ENCODE measurements around the gene NTN3. TPM values are rescaled to one million over a fixed set of nuclear protein-coding genes. Genes with fewer than 3 reads are reported as not detected.
"Not testable (repeated sequence)": the region's sequence is repeated elsewhere in the genome, so short reads cannot be mapped to it uniquely, and the experiment has no call there.

Gene NTN3
- polyA plus RNA-seq, 3 donors, result 1.7 to 2.5 (median 2.4) TPM

- no peak for DNase-seq (ENCODE audit: low read depth in 3 of 3, low spot score in 2 of 3)
Measured at GRCh38 chr16:2476741-2477140, 5.6 kb downstream of the NTN3 start.

- DNase-seq (ENCODE audit: low read depth in 3 of 3, low spot score in 2 of 3), result no peak
Measured at GRCh38 chr16:2477327-2477726, 6.2 kb downstream of the NTN3 start.

GRCh38 chr16:2478279-2478678 lies 7.2 kb downstream of the NTN3 start:
- no peak for DNase-seq (ENCODE audit: low read depth in 3 of 3, low spot score in 2 of 3)

DNA sequence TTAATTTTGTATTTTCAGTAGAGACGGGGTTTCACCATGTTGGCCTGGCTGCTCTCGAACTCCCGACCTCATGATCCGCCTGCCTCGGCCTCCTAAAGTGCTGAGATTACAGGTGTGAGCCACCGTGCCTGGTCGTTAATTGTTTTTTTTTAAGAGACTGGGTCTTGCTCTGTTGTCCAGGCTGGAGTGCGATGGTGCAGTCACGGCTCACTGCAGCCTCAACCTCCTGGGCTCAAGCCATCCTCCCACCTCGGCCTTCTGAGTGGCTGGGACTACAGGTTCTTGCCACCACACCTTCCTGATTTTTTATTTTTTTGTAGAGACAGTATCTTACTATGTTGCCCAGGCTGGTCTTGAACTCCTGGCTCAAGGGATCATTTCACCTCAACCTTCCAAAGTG lies 8.9 kb downstream of the NTN3 start:
- DNase-seq (ENCODE audit: low read depth in 3 of 3, low spot score in 2 of 3), result not testable (repeated sequence)

DNA sequence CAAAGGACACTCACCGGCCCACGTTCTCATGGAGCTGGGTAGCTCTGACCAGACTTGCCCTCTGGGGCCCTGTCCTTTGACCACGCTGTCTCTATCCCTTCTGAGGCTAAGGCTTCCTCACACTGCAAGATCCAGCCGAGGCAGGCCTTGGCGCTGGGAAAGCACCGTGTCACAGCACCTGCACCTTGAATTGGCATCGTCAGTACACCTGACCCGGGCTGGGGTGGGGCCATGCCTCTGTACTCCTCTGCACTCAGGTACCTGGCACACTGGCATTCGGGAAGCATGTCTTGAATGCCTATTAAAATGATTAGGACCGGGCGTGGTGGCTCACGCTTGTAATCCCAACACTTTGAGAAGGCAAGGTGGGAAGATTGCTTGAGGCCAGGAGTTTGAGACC lies 9.9 kb downstream of the NTN3 start:
- DNase-seq (ENCODE audit: low read depth in 3 of 3, low spot score in 2 of 3), result no peak

DNA sequence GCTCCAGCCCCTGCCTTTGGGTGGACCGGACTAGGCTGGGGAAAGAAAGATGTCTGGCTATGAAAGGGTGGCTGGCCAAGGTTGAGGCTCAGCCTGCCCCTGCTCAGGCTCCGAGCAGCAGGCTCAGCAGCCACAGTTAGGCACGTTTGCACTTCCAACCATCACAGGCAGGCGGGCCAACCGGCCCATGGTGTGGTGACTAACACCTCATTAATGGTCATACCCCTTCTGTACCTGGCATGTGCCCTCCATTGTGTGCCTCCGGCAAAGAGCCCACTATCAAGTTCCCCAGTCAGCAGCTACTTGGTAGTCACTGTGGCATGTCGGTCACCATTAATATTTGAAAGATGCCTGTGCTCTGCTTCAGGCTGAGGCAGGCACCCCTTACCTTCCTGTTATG lies 10.6 kb downstream of the NTN3 start:
- DNase-seq (ENCODE audit: low read depth in 3 of 3, low spot score in 2 of 3), result no peak

DNA sequence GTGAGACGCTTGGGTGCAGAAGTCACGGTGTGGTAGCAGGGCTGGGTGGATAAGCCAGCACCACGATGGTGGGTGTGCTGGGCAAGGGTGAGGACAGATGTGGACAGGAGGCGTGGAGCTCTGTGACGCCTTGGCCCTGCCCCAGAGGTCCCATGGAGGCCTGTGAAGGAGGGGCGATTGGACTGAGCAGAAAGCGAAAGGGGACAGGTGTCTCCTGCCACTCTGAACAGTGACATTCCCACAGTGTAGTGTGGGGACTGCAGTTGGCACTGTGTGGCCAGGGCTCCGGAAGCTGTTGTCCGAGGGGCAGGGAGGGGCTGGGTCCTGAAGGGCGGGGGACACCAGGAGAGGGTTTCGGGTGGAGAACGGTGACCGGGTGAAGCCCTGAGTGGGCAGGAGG lies 11.2 kb downstream of the NTN3 start:
- no peak for DNase-seq (ENCODE audit: low read depth in 3 of 3, low spot score in 2 of 3)

DNA sequence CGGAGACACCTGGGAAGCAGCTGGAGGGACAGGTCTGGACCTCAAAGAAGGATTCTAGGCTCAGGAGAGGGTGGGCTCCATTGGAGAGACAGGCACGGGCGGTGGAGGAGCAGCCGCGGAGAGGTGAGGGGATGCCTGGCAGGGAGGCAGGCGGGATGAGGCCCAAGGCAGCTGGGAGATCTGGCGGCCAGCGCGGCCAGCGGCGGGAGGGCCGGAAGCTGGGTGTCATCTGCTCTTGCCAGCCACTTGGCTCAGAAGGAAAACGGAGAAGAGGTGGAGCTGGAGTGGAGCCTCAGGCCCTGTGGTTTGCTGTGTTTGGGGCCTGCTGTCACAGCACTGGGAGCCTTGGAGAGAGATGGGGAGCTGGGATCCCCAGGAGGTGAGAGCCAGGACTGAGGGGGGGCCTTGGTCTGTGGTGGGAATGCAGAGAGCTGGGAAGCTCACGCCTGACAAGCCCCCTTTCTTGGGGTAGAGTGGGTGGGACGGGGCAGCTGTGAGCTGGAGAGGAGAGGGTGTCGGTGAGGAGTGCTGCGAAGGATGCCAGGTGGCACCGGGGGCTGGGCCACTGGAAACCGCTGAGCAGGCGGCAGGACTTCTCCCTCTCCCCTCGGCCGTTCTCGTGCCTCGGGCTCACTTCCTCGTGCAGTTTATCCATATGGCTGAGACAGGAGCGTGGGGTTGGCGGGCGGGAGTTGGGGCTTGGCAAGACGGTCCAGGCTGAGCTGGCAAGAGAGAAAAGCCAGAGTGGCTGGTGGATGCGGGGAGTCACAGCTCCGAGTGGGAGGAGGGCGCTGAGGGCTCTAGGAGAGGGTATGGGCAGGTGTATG lies 11.8 kb downstream of the NTN3 start:
- DNase-seq (ENCODE audit: low read depth in 3 of 3, low spot score in 2 of 3), result no peak

- DNase-seq (ENCODE audit: low read depth in 3 of 3, low spot score in 2 of 3), result no peak
Measured at GRCh38 chr16:2483939-2484897, 13.1 kb downstream of the NTN3 start.

DNA sequence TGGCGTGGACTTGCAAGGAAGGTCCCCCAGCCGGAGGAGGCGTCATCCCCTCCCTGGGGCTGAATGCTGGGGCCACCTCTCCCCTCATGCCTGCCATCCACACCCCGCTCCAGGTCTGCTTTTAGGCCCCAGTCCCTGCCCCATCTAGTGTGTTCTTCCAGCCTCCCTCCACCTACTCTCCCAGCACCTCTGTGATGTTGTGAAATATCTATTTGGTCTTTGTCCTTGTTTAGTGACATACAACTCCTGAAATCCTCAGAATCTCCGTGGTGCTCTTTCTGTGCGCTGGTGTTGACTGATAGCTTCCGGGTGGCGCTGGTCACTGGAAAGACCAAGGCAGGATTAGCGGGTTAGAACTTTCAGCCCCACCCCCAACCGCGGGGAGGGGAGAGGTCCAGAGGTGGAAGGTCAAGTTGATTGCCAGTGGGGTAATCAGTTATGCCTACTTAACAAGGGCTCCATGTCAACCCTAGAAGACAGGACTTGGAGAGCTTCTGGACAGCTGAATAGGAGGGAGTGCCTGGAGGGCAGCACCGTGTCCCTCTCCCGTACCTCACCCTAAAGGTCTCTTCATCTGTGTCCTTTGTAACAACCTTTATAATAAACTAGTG lies 13.9 kb downstream of the NTN3 start:
- DNase-seq (ENCODE audit: low read depth in 3 of 3, low spot score in 2 of 3), result no peak

- DNase-seq (ENCODE audit: low read depth in 3 of 3, low spot score in 2 of 3), result no peak
Measured at GRCh38 chr16:2485811-2486507, 14.9 kb downstream of the NTN3 start.

GRCh38 chr16:2486645-2487516 lies 15.8 kb downstream of the NTN3 start:
- no peak for DNase-seq (ENCODE audit: low read depth in 3 of 3, low spot score in 2 of 3)

GRCh38 chr16:2487517-2487842 lies 16.4 kb downstream of the NTN3 start:
- no peak for DNase-seq (ENCODE audit: low read depth in 3 of 3, low spot score in 2 of 3)

- no peak for DNase-seq (ENCODE audit: low read depth in 3 of 3, low spot score in 2 of 3)
Measured at GRCh38 chr16:2487903-2488531, 16.9 kb downstream of the NTN3 start.

DNA sequence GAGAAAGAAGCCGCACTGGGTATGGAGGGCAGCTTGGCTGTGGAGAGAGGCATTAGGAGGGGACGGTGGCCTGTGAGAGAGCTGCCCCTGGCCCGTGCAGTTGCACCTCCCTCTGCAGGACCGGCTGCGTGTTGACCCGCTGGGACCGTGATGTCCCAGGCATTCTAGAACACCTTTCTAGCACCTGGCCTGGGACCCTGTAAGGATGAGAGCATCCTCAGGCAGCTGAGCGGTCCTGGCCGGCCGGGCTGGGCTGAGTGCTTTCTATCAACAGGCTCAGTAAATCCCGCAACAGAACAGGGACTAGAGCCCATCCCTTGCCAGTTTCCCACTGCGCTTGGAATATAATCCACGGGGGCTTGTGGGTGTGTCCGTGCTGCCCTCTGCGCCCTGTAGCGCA lies 18.5 kb downstream of the NTN3 start:
- no peak for DNase-seq (ENCODE audit: low read depth in 3 of 3, low spot score in 2 of 3)

DNA sequence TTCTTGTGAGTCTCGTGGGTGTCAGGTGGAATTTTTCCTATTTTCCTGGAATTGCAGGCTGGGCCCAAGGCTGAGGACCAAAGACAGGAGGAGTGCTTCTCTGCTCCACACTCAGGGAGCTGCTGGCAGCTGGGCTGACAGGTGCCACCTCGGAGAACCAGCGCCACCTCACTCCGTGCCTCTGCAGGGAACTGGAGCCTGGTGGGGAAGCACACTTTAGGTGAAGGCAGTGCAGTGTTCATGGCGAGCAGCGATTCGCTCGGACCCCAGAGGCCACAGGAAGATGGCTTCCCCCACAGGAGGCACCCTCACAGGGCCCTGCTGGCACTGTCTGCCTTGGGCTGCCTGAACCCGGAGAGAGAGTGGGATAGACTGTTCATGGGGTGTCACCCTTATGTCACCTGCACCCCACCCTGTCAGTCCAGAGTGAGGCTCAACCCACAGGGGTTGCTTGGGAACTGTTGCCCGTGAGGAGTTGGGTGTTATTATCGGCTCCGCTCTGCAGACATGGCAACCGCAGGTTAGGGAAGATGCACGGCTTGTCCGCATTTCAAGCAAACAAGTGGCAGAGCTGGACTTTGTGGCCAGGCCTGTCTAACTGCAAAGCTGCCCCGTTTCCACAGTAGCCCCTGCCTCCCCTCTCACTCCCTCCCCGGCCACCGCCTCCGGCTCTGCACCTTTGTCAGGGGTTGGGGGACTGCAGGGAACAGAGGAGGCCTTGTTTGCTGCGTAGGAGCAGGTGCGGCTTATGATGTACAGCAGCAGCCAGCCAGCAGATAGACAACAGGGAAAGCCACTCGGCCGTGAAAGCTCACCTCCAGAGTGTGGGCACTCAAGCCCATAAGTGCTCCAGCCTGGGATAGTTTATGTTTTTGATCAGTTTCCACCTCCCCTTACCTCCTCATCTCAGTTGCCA lies 19.4 kb downstream of the NTN3 start:
- no peak for DNase-seq (ENCODE audit: low read depth in 3 of 3, low spot score in 2 of 3)

GRCh38 chr16:2492292-2492691 lies 21.2 kb downstream of the NTN3 start:
- DNase-seq (ENCODE audit: low read depth in 3 of 3, low spot score in 2 of 3), result no peak

DNA sequence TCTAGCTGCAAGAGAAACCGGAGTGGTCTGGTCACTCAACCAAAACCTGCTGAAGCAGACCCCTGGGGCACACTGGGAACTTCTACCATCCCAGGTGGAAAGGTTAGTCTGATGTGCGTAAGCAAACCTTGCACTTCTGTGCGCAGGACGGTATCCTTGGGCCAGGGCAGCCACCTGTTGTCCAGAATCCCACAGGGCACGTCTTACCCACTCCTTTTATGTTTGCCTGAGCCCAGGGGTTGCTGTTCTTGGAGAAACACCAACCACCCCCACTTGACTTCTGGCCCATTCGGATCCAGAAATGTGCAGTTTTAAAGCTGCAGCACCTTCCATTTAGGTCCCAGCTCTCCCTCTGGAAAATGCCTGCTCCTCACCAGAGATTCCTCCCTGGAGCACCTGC lies 22.5 kb downstream of the NTN3 start:
- no peak for DNase-seq (ENCODE audit: low read depth in 3 of 3, low spot score in 2 of 3)
